GM19452 (cell line): Measurements from ENCODE around the gene RNASEH2B.

ENCODE experiments used
- ATAC-seq: cut with Tn5 transposase; IDR thresholded peaks from one replicate; pipeline ENCODE4 v1.9.1; 2021; ENCODE audit not compliant: unreplicated experiment

The RNASEH2B gene, protein sequence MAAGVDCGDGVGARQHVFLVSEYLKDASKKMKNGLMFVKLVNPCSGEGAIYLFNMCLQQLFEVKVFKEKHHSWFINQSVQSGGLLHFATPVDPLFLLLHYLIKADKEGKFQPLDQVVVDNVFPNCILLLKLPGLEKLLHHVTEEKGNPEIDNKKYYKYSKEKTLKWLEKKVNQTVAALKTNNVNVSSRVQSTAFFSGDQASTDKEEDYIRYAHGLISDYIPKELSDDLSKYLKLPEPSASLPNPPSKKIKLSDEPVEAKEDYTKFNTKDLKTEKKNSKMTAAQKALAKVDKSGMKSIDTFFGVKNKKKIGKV

GRCh38 chr13:50909605-50910484 is at the start of gene RNASEH2B:
Gene RNASEH2B (plus strand): TSS chr13:50909791. CDS start chr13:50910077, 286 bp downstream.
- peak; percentile 76 for ATAC-seq

DNA sequence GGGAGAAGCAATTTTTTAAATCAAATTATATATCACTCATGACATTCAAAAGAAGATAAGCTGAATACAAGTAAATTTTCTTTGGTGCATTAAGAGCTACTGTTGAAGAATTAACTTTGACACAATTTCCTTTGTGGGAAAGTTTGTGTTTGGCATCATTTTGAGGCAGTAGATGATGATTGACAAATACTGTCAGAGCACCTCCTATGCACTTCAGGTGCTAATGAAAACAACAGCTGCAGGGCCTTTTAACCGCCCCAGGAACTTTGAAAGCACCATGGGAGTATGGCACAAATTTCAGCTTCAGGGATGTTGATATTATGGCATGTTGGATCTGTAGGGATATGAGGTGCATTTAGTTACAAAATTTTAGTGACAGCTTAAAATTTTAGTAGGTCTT is 45.1 kb upstream of the RNASEH2B start:
- ATAC-seq: no peak

- ATAC-seq: no peak
These were observed 42.6 kb upstream of the RNASEH2B start for GRCh38 chr13:50866817-50867636.

GRCh38 chr13:50867637-50867945 is 42.0 kb upstream of the RNASEH2B start:
- ATAC-seq: no peak

DNA sequence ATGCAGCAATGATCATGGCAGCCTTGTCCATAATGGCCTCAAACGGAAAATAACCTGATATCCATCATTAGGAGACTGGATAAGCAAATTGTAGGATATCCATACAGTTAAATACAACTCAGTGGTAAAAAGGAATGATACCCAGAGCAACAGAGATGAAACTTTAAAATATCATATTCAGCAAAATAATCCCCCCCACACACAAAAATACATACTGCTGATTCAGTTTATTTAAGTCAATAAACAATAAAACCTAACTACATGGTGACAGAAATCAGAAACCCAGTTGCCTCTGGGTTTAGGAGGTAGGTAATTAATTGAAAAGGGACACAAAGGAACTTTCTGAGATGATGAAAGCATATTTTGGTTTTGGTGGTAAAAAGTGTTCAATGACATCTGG is 38.2 kb upstream of the RNASEH2B start:
- ATAC-seq: no peak

DNA sequence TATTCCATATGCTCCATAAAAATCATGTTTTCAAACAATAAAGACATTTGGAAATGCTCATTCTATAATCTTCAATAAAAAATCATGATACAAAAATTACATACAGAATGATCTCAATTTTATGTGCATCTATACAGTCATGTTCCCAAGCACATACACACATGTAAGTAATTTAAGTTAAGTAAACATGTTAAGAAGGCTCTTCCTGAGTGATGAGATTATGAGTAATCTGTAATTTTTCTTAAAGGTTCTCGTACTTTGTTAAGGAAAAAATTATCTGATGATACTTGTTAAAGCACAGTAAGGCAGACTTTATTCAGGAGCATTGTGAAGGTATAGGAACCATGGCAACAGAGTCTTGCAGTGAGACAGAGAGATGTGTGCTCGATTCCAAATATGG is 36.1 kb upstream of the RNASEH2B start:
- ATAC-seq: no peak

DNA sequence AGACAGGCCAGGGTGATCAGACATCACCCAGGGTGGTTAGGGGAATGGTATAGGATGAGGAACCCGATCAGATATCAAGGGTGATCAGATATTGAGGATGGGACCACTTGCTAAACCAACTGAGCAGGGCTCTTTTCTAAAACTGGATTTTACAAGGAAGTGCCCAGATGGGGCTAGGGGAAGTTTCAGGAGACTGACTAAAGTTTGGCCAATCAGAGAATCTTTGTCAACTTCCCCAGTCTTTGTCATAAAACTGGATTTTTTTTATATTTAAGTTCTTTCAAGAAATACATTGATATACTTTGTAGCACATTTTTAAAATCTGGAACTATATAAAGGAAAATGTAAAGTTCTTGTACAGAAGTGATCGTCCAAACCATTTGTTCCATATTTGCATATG is 35.6 kb upstream of the RNASEH2B start:
- ATAC-seq: no peak

GRCh38 chr13:50882816-50883435 is 26.7 kb upstream of the RNASEH2B start:
- ATAC-seq: no peak

- no peak for ATAC-seq
These were observed 25.9 kb upstream of the RNASEH2B start for GRCh38 chr13:50883728-50884127.

GRCh38 chr13:50884265-50884664 is 25.3 kb upstream of the RNASEH2B start:
- no peak for ATAC-seq

DNA sequence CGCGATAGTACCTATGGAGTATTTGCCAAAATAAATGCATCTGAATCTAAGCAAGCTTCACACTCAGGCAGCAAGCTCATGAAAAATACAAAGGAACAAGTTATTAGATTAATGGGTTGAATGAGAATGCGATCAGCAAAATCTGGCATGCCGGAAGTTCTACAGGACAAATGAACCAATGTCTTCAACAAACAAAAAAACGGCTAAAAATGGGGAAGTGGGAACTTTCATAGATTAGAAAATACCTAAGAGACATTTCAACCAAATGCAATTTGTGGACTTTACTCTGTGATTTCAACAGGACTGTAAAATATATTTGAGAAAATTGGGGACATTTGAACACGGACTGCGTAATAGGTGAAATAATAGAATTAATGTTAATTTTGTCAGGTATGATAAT is 22.4 kb upstream of the RNASEH2B start:
- no peak for ATAC-seq

- no peak for ATAC-seq
These were observed 21.2 kb upstream of the RNASEH2B start for GRCh38 chr13:50888362-50888761.

DNA sequence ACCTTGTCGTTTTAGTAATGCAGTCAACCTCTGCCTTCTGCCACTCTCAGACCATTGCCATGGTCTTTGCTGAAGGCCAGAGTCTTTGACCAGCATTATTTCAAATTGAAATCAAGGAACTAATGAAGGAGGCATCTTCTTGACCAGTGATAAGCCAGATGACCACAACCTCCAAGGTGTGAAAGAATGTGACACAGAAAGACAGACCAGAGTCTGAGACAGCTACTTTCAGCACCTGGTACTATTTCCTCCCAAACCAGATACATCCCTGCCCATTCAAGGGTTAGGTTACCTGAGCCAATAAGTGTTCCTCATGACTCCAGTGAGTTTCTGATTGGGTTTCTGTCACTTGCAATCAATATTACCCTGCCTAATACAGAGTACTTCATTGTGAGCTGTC is 20.3 kb upstream of the RNASEH2B start:
- ATAC-seq: no peak

DNA sequence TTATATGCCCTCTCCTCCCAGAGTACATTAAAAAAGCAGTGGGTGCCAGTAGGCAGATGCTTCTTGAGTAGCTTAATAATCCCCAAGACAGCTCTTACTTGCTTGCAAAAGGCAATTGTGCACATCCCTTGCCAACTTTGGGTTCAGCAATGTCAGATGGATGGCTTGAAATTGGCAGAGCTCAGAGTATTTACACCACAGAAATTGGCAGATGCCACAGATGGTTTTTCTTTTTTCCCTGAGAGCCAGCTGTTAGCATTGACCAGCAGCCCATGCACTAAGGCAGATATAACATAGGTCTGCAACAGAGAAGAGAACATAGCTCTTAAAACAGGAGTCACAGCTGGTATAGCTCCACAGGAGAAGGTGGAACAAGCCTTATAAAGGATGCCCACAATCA is 18.4 kb upstream of the RNASEH2B start:
- no peak for ATAC-seq

DNA sequence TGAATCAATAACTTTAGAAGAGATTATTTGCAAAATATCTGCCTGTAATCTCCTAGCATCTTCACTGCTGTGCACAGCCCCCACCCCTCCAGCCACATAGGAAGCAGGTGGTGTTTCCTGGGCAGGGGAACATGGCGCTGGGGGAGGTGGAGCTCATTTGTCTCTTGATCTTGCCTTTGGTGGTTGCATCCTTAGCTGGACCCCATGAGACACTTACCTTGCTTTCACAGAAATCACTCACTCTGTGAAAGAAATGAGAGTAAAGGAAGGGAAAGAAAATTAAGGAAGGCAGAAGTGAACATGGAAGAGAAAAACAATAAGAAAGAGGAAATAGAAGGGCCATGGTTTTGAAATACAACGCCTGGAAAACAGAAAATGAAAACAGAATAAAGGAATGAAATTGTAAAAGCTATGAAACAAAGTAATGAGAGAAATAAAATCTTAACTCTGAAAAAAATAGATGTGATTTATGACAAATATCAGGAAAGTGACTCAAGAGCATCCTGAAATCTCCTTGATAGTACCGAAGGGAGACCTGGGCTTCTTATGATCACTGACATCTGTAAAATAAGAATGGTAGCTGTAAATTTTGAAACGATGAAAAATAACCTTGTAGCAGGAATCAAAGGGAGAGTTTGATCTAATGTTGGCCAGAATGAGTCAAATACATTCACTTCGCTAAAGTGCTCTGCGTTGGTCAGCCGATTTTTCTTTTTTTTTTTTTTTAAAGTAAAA is 17.2 kb upstream of the RNASEH2B start:
- peak; percentile 35 for ATAC-seq

DNA sequence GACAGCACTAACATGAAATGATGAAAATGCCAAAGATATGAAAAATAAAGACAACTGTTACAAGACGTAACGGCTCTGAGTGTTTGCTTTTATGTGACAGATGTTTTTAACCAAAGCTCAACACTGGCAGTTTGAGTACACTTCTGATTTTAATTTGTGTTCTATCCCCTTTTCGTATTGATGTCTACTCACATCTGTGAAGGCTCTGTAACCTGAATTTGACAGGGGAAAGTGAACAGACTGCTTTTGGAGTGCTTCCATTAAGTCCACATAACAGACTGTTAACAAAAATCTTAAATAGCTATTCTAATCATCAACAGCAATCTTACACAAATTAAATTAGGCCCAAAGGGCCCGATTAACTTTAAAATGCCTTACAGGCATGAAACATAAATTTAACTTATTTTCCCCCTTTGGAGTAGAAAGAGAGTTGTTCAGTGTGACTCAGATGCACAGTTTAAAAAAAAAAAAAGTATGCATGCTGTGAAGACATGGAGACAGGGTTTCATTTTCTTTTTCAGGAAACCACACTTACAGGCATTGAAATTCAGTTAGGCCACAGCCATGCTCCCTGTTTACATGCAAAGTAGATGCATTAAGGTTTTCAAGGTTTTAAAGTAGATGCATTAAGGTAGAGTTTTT is 16.3 kb upstream of the RNASEH2B start:
- ATAC-seq: peak; percentile 82

- ATAC-seq: no peak
These were observed 15.6 kb upstream of the RNASEH2B start for GRCh38 chr13:50894012-50894411.

DNA sequence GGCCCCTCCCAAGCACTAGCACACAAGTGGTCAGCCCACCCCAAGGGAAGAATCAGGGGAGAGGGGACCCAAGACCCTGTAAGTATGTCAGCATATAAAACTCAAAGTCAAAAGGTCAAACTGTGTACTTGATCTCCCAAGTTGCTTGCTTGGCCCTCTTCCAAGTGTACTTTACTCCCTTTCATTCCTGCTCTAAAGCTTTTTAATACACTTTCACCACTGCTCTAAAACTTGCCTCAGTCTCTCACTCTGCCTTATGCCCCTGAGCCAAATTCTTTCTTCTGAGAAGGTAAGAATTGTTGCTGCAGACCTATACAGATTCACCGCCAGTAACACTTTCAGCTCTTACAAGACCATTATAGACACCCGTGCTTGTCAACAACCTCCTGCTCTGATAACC is 15.1 kb upstream of the RNASEH2B start:
- no peak for ATAC-seq

- ATAC-seq: no peak
These were observed 11.3 kb upstream of the RNASEH2B start for GRCh38 chr13:50898338-50898737.

DNA sequence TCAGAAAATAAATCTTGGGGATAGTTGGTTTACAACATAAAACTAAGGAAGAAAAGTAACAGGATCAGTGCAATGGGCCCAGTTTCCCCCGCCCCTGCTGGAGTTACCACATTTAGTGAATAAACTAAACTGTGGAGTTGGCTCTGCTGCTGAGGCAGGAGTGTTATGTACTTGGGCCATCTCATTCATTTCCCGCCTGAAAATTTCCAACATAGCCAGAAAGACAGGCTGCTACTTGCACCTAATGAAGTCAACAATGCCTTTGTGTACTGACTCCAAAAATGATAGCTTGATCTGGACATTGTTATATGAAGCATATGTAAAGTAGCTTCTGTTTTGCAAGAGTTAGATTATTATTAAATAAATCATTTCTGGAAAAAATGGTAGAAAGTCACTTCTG is 7.9 kb upstream of the RNASEH2B start:
- no peak for ATAC-seq
